Astrocyte (in vitro differentiated cells and primary cell): ENCODE data around the gene NRTN. TPM values are rescaled to one million over a fixed set of nuclear protein-coding genes. Genes with fewer than 3 reads are reported as not detected.

ENCODE experiments used
- DNase-seq: peaks from one replicate; pipeline ENCODE4 v3.0.0-alpha.2; 2010; ENCODE audit warnings: low read depth
- FAIRE-seq: peaks from 2 replicates; lab custom pipeline; 2011; peaks lifted over from hg19 to GRCh38; lab: Jason Lieb, UNC
- H2AFZ ChIP-seq: 2 replicates; pipeline ENCODE4 v1.6.0; 2012; ENCODE audit warnings: low read depth, low read length, inconsistent platforms
- H3K27ac ChIP-seq: 2 replicates; pipeline ENCODE4 v1.5.1; 2011; ENCODE audit warnings: low read depth, low read length, inconsistent platforms
- H3K27me3 ChIP-seq: 2 replicates; pipeline ENCODE4 v1.6.0; 2011; ENCODE audit warnings: low read length, inconsistent platforms; ENCODE audit not compliant: insufficient read depth
- H3K36me3 ChIP-seq: 2 replicates; pipeline ENCODE4 v1.5.1; 2011; ENCODE audit warnings: low read length, inconsistent platforms; ENCODE audit not compliant: insufficient read depth
- H3K4me1 ChIP-seq: 2 replicates; pipeline ENCODE4 v1.5.1; 2011; ENCODE audit warnings: low read length, inconsistent platforms; ENCODE audit not compliant: insufficient read depth
- H3K4me2 ChIP-seq: 2 replicates; pipeline ENCODE4 v1.6.0; 2012; ENCODE audit warnings: low read length, inconsistent platforms
- H3K4me3 ChIP-seq: 2 replicates; pipeline ENCODE4 v1.5.1; 2011; ENCODE audit warnings: low read depth, mild to moderate bottlenecking, low read length, inconsistent platforms; ENCODE audit not compliant: insufficient read depth
- H3K79me2 ChIP-seq: 2 replicates; pipeline ENCODE4 v1.6.0; 2012; ENCODE audit warnings: mild to moderate bottlenecking, low read length, inconsistent platforms; ENCODE audit not compliant: insufficient read depth
- H3K9ac ChIP-seq: 2 replicates; pipeline ENCODE4 v1.6.0; 2012; ENCODE audit warnings: mild to moderate bottlenecking, low read length, inconsistent platforms
- H3K9me3 ChIP-seq: 2 replicates; pipeline ENCODE4 v1.5.1; 2012; ENCODE audit warnings: low read depth, mild to moderate bottlenecking, low read length, inconsistent platforms; ENCODE audit not compliant: insufficient read depth
- H4K20me1 ChIP-seq: 2 replicates; pipeline ENCODE4 v1.6.0; 2012; ENCODE audit warnings: low read length, inconsistent platforms; ENCODE audit not compliant: insufficient read depth
- H3K27ac Mint-ChIP-seq: one replicate; pipeline ENCODE4 v1.8.0; 2021; ENCODE audit warnings: mild to moderate bottlenecking, mixed read lengths; ENCODE audit not compliant: unreplicated experiment
- H3K27me3 Mint-ChIP-seq: one replicate; pipeline ENCODE4 v1.8.0; 2021; ENCODE audit warnings: low read depth, mixed read lengths; ENCODE audit not compliant: unreplicated experiment
- H3K36me3 Mint-ChIP-seq: one replicate; pipeline ENCODE4 v1.8.0; 2021; ENCODE audit warnings: low read depth, mixed read lengths; ENCODE audit not compliant: unreplicated experiment
- H3K4me1 Mint-ChIP-seq: one replicate; pipeline ENCODE4 v1.8.0; 2021; ENCODE audit warnings: low read depth, mixed read lengths; ENCODE audit not compliant: unreplicated experiment
- H3K4me3 Mint-ChIP-seq: one replicate; pipeline ENCODE4 v1.8.0; 2021; ENCODE audit warnings: mild to moderate bottlenecking, moderate library complexity, mixed read lengths; ENCODE audit not compliant: unreplicated experiment
- H3K9me3 Mint-ChIP-seq: one replicate; pipeline ENCODE4 v1.8.0; 2021; ENCODE audit warnings: mild to moderate bottlenecking, mixed read lengths; ENCODE audit not compliant: unreplicated experiment
- CTCF ChIP-seq: IDR thresholded peaks from 2 replicates; pipeline ENCODE4 v1.5.1; 2011; ENCODE audit warnings: low read depth, mild to moderate bottlenecking, inconsistent platforms, low read length, moderate library complexity; ENCODE audit not compliant: insufficient read depth
- EZH2 ChIP-seq: IDR thresholded peaks from 2 replicates; pipeline ENCODE4 v1.6.1; 2012; ENCODE audit warnings: mild to moderate bottlenecking, low read length, inconsistent platforms; ENCODE audit not compliant: insufficient read depth
- total RNA-seq: library from RNA; stranded (reverse); gene quantifications from 2 replicates; pipeline ENCODE4 v1.2.1, GENCODE V29; 2021

NRTN gene
- total RNA-seq, 1 donor from 2014 or later, result 0.66 TPM

- no peak overlapping the region for H3K4me3 ChIP-seq
- Mint-ChIP-seq H3K9me3 (no peaks in the 10 kb centered on the region), H3K4me1 (no peaks in the 10 kb centered on the region), H3K27me3 (peaks cover 8% of the 10 kb centered on the region), H3K4me3 (no peak overlapping the region), H3K27ac (peak overlapping the region; percentile 62), H3K36me3 (no peaks in the 10 kb centered on the region)
- no peaks in the 10 kb centered on the region for H4K20me1 ChIP-seq
- DNase-seq, result no peak
- peak overlapping the region; percentile 22 for H3K4me2 ChIP-seq
- no peaks in the 10 kb centered on the region for H3K36me3 ChIP-seq
- TF ChIP-seq CTCF (no peak), EZH2 (no peak)
- no peak overlapping the region for H2AFZ ChIP-seq
- H3K79me2 ChIP-seq, result no peaks in the 10 kb centered on the region
- H3K9ac ChIP-seq, result no peak overlapping the region
- H3K9me3 ChIP-seq, result no peaks in the 10 kb centered on the region
- H3K4me1 ChIP-seq, result no peaks in the 10 kb centered on the region
- H3K27ac ChIP-seq, result no peak overlapping the region
- H3K27me3 ChIP-seq, result no peaks in the 10 kb centered on the region
- FAIRE-seq, result no peak
Measured at GRCh38 chr19:5773276-5773675, 31.6 kb upstream of the NRTN start.

- Mint-ChIP-seq H3K36me3 (no peaks in the 10 kb centered on the region), H3K27me3 (peaks cover 5% of the 10 kb centered on the region), H3K9me3 (no peaks in the 10 kb centered on the region), H3K27ac (no peak overlapping the region), H3K4me1 (no peaks in the 10 kb centered on the region), H3K4me3 (no peak overlapping the region)
- FAIRE-seq (no peak), DNase-seq (no peak)
- Histone ChIP-seq H4K20me1 (no peaks in the 10 kb centered on the region), H3K4me3 (no peak overlapping the region), H3K9me3 (no peaks in the 10 kb centered on the region), H3K27ac (no peak overlapping the region), H3K79me2 (no peaks in the 10 kb centered on the region), H3K36me3 (no peaks in the 10 kb centered on the region), H2AFZ (no peak overlapping the region), H3K4me1 (no peaks in the 10 kb centered on the region), H3K4me2 (no peak overlapping the region), H3K27me3 (no peaks in the 10 kb centered on the region), H3K9ac (no peak overlapping the region)
- TF ChIP-seq EZH2 (no peak), CTCF (no peak)
Measured at GRCh38 chr19:5774921-5775320, 29.9 kb upstream of the NRTN start.

- no peak overlapping the region for H3K27ac ChIP-seq
- no peak overlapping the region for H3K4me2 ChIP-seq
- no peak for TF ChIP-seq EZH2
- no peak for TF ChIP-seq CTCF
- no peaks in the 10 kb centered on the region for H3K4me1 ChIP-seq
- FAIRE-seq (no peak), DNase-seq (peak; percentile 14)
- Mint-ChIP-seq H3K9me3 (no peaks in the 10 kb centered on the region), H3K4me3 (no peak overlapping the region), H3K27me3 (peaks cover 5% of the 10 kb centered on the region), H3K4me1 (no peaks in the 10 kb centered on the region), H3K27ac (no peak overlapping the region), H3K36me3 (no peaks in the 10 kb centered on the region)
- H3K79me2 ChIP-seq, result no peaks in the 10 kb centered on the region
- H3K4me3 ChIP-seq, result no peak overlapping the region
- H3K36me3 ChIP-seq, result no peaks in the 10 kb centered on the region
- H3K9me3 ChIP-seq, result no peaks in the 10 kb centered on the region
- H3K27me3 ChIP-seq, result no peaks in the 10 kb centered on the region
- H2AFZ ChIP-seq, result no peak overlapping the region
- no peaks in the 10 kb centered on the region for H4K20me1 ChIP-seq
- no peak overlapping the region for H3K9ac ChIP-seq
Measured at GRCh38 chr19:5775668-5776309, 29.1 kb upstream of the NRTN start.
